HCT116 (cell line): ENCODE data around the gene ZNF154. TPM values are rescaled to one million over a fixed set of nuclear protein-coding genes. Genes with fewer than 3 reads are reported as not detected.

Experiments used
- ATAC-seq: fragments of 200-7000 bp; cut with Tn5 transposase; 2 replicates; pipeline ENCODE4 v1.9.1; 2020; ENCODE audit warnings: mild to moderate bottlenecking, moderate library complexity
- BruUV-seq: library from RNA; stranded (reverse); fragments of 400-500 nt; replicated peaks from 2 replicates; lab custom pipeline; 2021; lab: Mats Ljungman, UMichigan
- CTCF ChIA-PET: fragments of 300-600 bp; sonication (Branson Sonifier 250); formaldehyde crosslinking; loops from one replicate; lab custom pipeline; 2021; ENCODE audit warnings: antibody characterized with exemption; lab: Charles Lee
- POLR2A ChIA-PET: fragments of 300-600, 350-600 bp; sonication (Branson Sonifier 250); formaldehyde crosslinking; loops from one replicate; lab custom pipeline; 2021; ENCODE audit warnings: antibody characterized with exemption; lab: Charles Lee
- RAD21 ChIA-PET, 2 experiments: fragments of 300-600 bp; sonication (Branson Sonifier 250); formaldehyde crosslinking; loops; one replicate each; lab custom pipeline; 2023; ENCODE audit warnings: low total read pairs in 2 of 2; ENCODE audit not compliant: uncharacterized antibody in 2 of 2, unreplicated experiment in 2 of 2, low non-redundant PET in 1 of 2; lab: Charles Lee
- DNase-seq: peaks from one replicate; pipeline ENCODE4 v3.0.0-alpha.2; 2010; ENCODE audit warnings: low read depth, low spot score
- H2AFZ ChIP-seq: fragments of 200-600 bp; shearing (Covaris generic), sonication (generic); 2 replicates; pipeline ENCODE4 v1.6.1; 2017; ENCODE audit warnings: low read depth, mixed run types, mixed read lengths, antibody characterized with exemption, low read length; ENCODE audit not compliant: poor library complexity, severe bottlenecking
- H3K27ac ChIP-seq: 2 replicates; pipeline ENCODE4 v1.5.1; 2012; ENCODE audit warnings: low read depth, low read length
- H3K27me3 ChIP-seq: fragments of 200-600 bp; sonication (generic); 2 replicates; pipeline ENCODE4 v1.6.1; 2016; ENCODE audit warnings: mixed run types, low read length, mixed read lengths; ENCODE audit not compliant: insufficient read depth
- H3K36me3 ChIP-seq, 2 experiments: fragments of 200-500 bp in 1 of 2; fragments of 200-600 bp in 1 of 2; sonication (Bioruptor generic) in 1 of 2; sonication (generic) in 1 of 2; 2 replicates each; pipeline versions ENCODE4 v1.5.1 to v1.6.1; 2014 to 2016; ENCODE audit warnings: low read length in 2 of 2, inconsistent platforms in 1 of 2, mixed read lengths in 1 of 2, mixed run types in 1 of 2; ENCODE audit not compliant: insufficient read depth in 2 of 2, control insufficient read depth in 1 of 2
- H3K4me1 ChIP-seq, 2 experiments: fragments of 200-600 bp in 1 of 2; sonication (generic) in 1 of 2; 2 replicates each; pipeline versions ENCODE4 v1.5.1 to v1.6.1; 2012 to 2017; ENCODE audit warnings: low read length in 2 of 2, inconsistent platforms in 1 of 2, mild to moderate bottlenecking in 1 of 2, mixed read lengths in 1 of 2, mixed run types in 1 of 2, moderate library complexity in 1 of 2; ENCODE audit not compliant: insufficient read depth in 2 of 2, control insufficient read depth in 1 of 2
- H3K4me2 ChIP-seq: fragments of 200-600 bp; sonication (generic); 2 replicates; pipeline ENCODE4 v1.6.1; 2017; ENCODE audit warnings: mixed run types, low read length, mixed read lengths
- H3K4me3 ChIP-seq, 2 experiments: fragments of 200-600 bp in 1 of 2; sonication (generic) in 1 of 2; replicated peaks in 1 of 2; 2 replicates each; pipeline ENCODE4 v1.5.1; 2011 to 2016; ENCODE audit warnings: low read length in 2 of 2, control low read depth in 1 of 2, low read depth in 1 of 2, mild to moderate bottlenecking in 1 of 2, mixed read lengths in 1 of 2, mixed run types in 1 of 2
- H3K79me2 ChIP-seq: fragments of 200-600 bp; sonication (generic); 2 replicates; pipeline ENCODE4 v1.6.1; 2017; ENCODE audit warnings: mild to moderate bottlenecking, mixed run types, low read length, moderate library complexity, mixed read lengths; ENCODE audit not compliant: insufficient read depth
- H3K9ac ChIP-seq: fragments of 200-600 bp; sonication (generic); 2 replicates; pipeline ENCODE4 v1.6.1; 2016; ENCODE audit warnings: low read length, mixed read lengths
- H3K9me2 ChIP-seq: fragments of 200-600 bp; sonication (generic), shearing (Covaris generic); 2 replicates; pipeline ENCODE4 v1.6.1; 2017; ENCODE audit warnings: mixed run types, mild to moderate bottlenecking, moderate library complexity; ENCODE audit not compliant: insufficient read depth
- H3K9me3 ChIP-seq, 2 experiments: fragments of 200-500 bp in 1 of 2; fragments of 200-600 bp in 1 of 2; sonication (Bioruptor generic) in 1 of 2; sonication (generic) in 1 of 2; 2 replicates each; pipeline ENCODE4 v1.6.1; 2014 to 2017; ENCODE audit warnings: low read length in 2 of 2, mixed read lengths in 2 of 2, inconsistent platforms in 1 of 2, low read depth in 1 of 2, mild to moderate bottlenecking in 1 of 2, mixed run types in 1 of 2, moderate library complexity in 1 of 2; ENCODE audit not compliant: control insufficient read depth in 1 of 2, insufficient read depth in 1 of 2
- H4K20me1 ChIP-seq: fragments of 200-600 bp; sonication (generic), shearing (Covaris generic); 2 replicates; pipeline ENCODE4 v1.6.1; 2017; ENCODE audit warnings: mixed run types, mild to moderate bottlenecking, moderate library complexity; ENCODE audit not compliant: insufficient read depth
- CBX3 ChIP-seq: IDR thresholded peaks from 2 replicates; pipeline ENCODE4 v1.6.1; 2012; ENCODE audit warnings: low read depth
- CTCF ChIP-seq, 3 experiments: fragments of 200-600 bp in 1 of 3; sonication (generic) in 1 of 3; IDR thresholded peaks in 2 of 3; conservative IDR thresholded peaks in 1 of 3; 2 replicates each; pipeline ENCODE4 v1.5.1; 2012 to 2017; ENCODE audit warnings: low read depth in 2 of 3, low read length in 2 of 3, antibody characterized with exemption in 1 of 3, borderline replicate concordance in 1 of 3, control low read depth in 1 of 3, mild to moderate bottlenecking in 1 of 3, mixed read lengths in 1 of 3, mixed run types in 1 of 3, moderate library complexity in 1 of 3; ENCODE audit not compliant: insufficient read depth in 1 of 3
- EGR1 ChIP-seq: IDR thresholded peaks from 2 replicates; pipeline ENCODE4 v1.6.1; 2012; ENCODE audit warnings: low read depth
- EZH2phosphoT487 ChIP-seq: fragments of 200-600 bp; IDR thresholded peaks from 2 replicates; pipeline ENCODE4 v1.6.1; 2018; ENCODE audit warnings: antibody characterized with exemption, borderline replicate concordance
- FOSL1 ChIP-seq: IDR thresholded peaks from 2 replicates; pipeline ENCODE4 v1.6.1; 2012; ENCODE audit warnings: low read depth
- POLR2A ChIP-seq: IDR thresholded peaks from 2 replicates; pipeline ENCODE4 v1.7.0; 2011; ENCODE audit warnings: borderline replicate concordance; ENCODE audit not compliant: insufficient read depth, insufficient read length; ENCODE audit errors: extremely low read depth
- RAD21 ChIP-seq: IDR thresholded peaks from 2 replicates; pipeline ENCODE4 v1.6.1; 2012; ENCODE audit warnings: low read depth, mild to moderate bottlenecking
- SIN3A ChIP-seq: IDR thresholded peaks from 2 replicates; pipeline ENCODE4 v1.6.1; 2012; ENCODE audit warnings: low read depth
- SP1 ChIP-seq: IDR thresholded peaks from 2 replicates; pipeline ENCODE4 v1.6.1; 2012; ENCODE audit warnings: low read depth
- SRF ChIP-seq: IDR thresholded peaks from 2 replicates; pipeline ENCODE4 v1.6.1; 2012; ENCODE audit warnings: low read depth
- YY1 ChIP-seq: IDR thresholded peaks from 2 replicates; pipeline ENCODE4 v1.6.1; 2011; ENCODE audit warnings: low read length, low read depth, moderate library complexity, mild to moderate bottlenecking; ENCODE audit not compliant: insufficient replicate concordance; ENCODE audit errors: extremely low read depth
- ZBTB33 ChIP-seq: IDR thresholded peaks from 2 replicates; pipeline ENCODE4 v1.6.1; 2011; ENCODE audit warnings: mild to moderate bottlenecking, low read length, moderate library complexity; ENCODE audit not compliant: insufficient replicate concordance; ENCODE audit errors: extremely low read depth
- ZNF274 ChIP-seq: fragments of 200-500 bp; sonication (Bioruptor generic); IDR thresholded peaks from 2 replicates; pipeline ENCODE4 v1.6.1; 2014; ENCODE audit warnings: mild to moderate bottlenecking, low read depth, low read length, inconsistent platforms
- intact Hi-C: fragments of 100-400 bp; cut with micrococcal nuclease; formaldehyde crosslinking; loops from 2 replicates; pipeline ENCODE4 v1.10.0; 2022
- total RNA-seq: library from RNA; stranded (reverse); gene quantifications from one replicate; pipeline ENCODE4 v1.2.1, GENCODE V29; 2021; ENCODE audit not compliant: unreplicated experiment

The ZNF154 gene
- total RNA-seq, 1 experiment from 2014 or later, result 0.10 TPM

- TF ChIP-seq EZH2phosphoT487, result no peak
Measured at GRCh38 chr19:57755031-57755430, 46.0 kb upstream of the ZNF154 start (continued).

- DNase-seq, result no peak
- Histone ChIP-seq H3K79me2 (peaks cover 9% of the 10 kb centered on the region), H3K4me2 (no peak overlapping the region), H3K9me2 (no peaks in the 10 kb centered on the region), H3K36me3 (peaks cover 36 to 63% of the 10 kb centered on the region in 2 experiments), H4K20me1 (no peaks in the 10 kb centered on the region), H3K4me3 (no peak overlapping the region), H3K9ac (no peak overlapping the region), H3K9me3 (peaks cover 33 to 42% of the 10 kb centered on the region in 2 experiments; a peak in 3 of 4 replicates), H3K27ac (no peak overlapping the region), H3K4me1 (no peaks in the 10 kb centered on the region), H3K27me3 (no peaks in the 10 kb centered on the region), H2AFZ (no peak overlapping the region)
- RAD21 ChIA-PET, result no interaction called here
- CTCF ChIA-PET, result no interaction called here
- POLR2A ChIA-PET, result no interaction called here
- TF ChIP-seq EGR1, result no peak
- no peak for TF ChIP-seq CBX3
- TF ChIP-seq ZNF274, result no peak
- TF ChIP-seq RAD21, result no peak
- TF ChIP-seq YY1, result no peak
- no peak for TF ChIP-seq SP1
- no peak for TF ChIP-seq POLR2A
- TF ChIP-seq SIN3A, result no peak
- TF ChIP-seq SRF, result no peak
- TF ChIP-seq FOSL1, result no peak
- TF ChIP-seq ZBTB33, result no peak
- no peak for TF ChIP-seq CTCF (IDR thresholded peaks at IDR 0.05 in 2 of 3, conservative IDR thresholded peaks at IDR 0.05 in 1 of 3; ENCODE audit: borderline replicate concordance in 1 of 3, insufficient read depth in 1 of 3, low read depth in 2 of 3, low read length in 2 of 3)
- no peak for ATAC-seq
- intact Hi-C loops, result no loop called here
- TSS peak; percentile 6 for BruUV-seq
Measured at GRCh38 chr19:57754091-57754673, 45.2 kb upstream of the ZNF154 start.
